SK-N-SH (cell line): Measurements from ENCODE around the gene CPLX1. TPM values are rescaled to one million over a fixed set of nuclear protein-coding genes. Genes with fewer than 3 reads are reported as not detected.

Experiments used
- CTCF ChIA-PET: fragments of 300-600, 350-600 bp; formaldehyde crosslinking; extraction: SDS; loops from one replicate; lab custom pipeline; 2021; lab: Yijun Ruan, JAX
- POLR2A ChIA-PET: fragments of 350-600 bp; sonication (Branson Sonifier 250); formaldehyde crosslinking; extraction: SDS; loops from one replicate; lab custom pipeline; 2020; ENCODE audit warnings: antibody characterized with exemption, inconsistent platforms; lab: Yijun Ruan, JAX
- DNase-seq: peaks from one replicate; pipeline ENCODE4 v3.0.0; 2012
- H2AFZ ChIP-seq: fragments of 200-600 bp; sonication (generic); 2 replicates; pipeline ENCODE4 v1.8.1; 2016; ENCODE audit warnings: antibody characterized with exemption, mild to moderate bottlenecking, low read depth
- H3F3A ChIP-seq: fragments of 200-600 bp; sonication (generic); replicated peaks from 2 replicates; pipeline ENCODE3; 2016; ENCODE audit warnings: antibody characterized with exemption, mild to moderate bottlenecking; ENCODE audit not compliant: insufficient read depth
- H3K27ac ChIP-seq, 2 experiments: fragments of 200-500 bp in 1 of 2; fragments of 200-600 bp in 1 of 2; sonication (Bioruptor generic) in 1 of 2; sonication (generic), shearing (Covaris generic) in 1 of 2; 2 replicates each; pipeline versions ENCODE4 v1.5.1 to v1.6.1; 2014 to 2016; ENCODE audit warnings: low read depth in 2 of 2, inconsistent platforms in 1 of 2, low read length in 1 of 2, mild to moderate bottlenecking in 1 of 2, mixed read lengths in 1 of 2
- H3K27me3 ChIP-seq: fragments of 200-600 bp; sonication (generic), shearing (Covaris generic); 2 replicates; pipeline ENCODE4 v1.6.1; 2016; ENCODE audit warnings: mixed run types; ENCODE audit not compliant: insufficient read depth
- H3K36me3 ChIP-seq, 2 experiments: fragments of 200-500 bp in 1 of 2; fragments of 200-600 bp in 1 of 2; sonication (Bioruptor generic) in 1 of 2; sonication (generic) in 1 of 2; replicated peaks in 1 of 2; 2 replicates each; pipeline versions ENCODE3 to v1.5.1; 2014 to 2016; ENCODE audit warnings: low read length in 1 of 2, mild to moderate bottlenecking in 1 of 2; ENCODE audit not compliant: insufficient read depth in 2 of 2, control insufficient read depth in 1 of 2
- H3K4me1 ChIP-seq, 2 experiments: fragments of 200-500 bp in 1 of 2; fragments of 200-600 bp in 1 of 2; sonication (Bioruptor generic) in 1 of 2; sonication (generic), shearing (Covaris generic) in 1 of 2; 2 replicates each; pipeline versions ENCODE4 v1.5.1 to v1.6.1; 2014 to 2016; ENCODE audit warnings: low read depth in 1 of 2, low read length in 1 of 2, mixed run types in 1 of 2; ENCODE audit not compliant: insufficient read depth in 2 of 2, control insufficient read depth in 1 of 2
- H3K4me2 ChIP-seq: fragments of 200-600 bp; sonication (generic), shearing (Covaris generic); 2 replicates; pipeline ENCODE4 v1.6.1; 2017; ENCODE audit warnings: mixed run types
- H3K4me3 ChIP-seq, 2 experiments: fragments of 200-500 bp in 1 of 2; fragments of 200-600 bp in 1 of 2; sonication (Bioruptor generic) in 1 of 2; sonication (generic), shearing (Covaris generic) in 1 of 2; 2 replicates each; pipeline versions ENCODE4 v1.5.1 to v1.8.1; 2014 to 2016; ENCODE audit warnings: low read depth in 2 of 2, inconsistent platforms in 1 of 2, low read length in 1 of 2, mild to moderate bottlenecking in 1 of 2, mixed read lengths in 1 of 2, moderate library complexity in 1 of 2
- H3K79me2 ChIP-seq: fragments of 200-600 bp; sonication (generic); 2 replicates; pipeline ENCODE4 v1.8.1; 2017; ENCODE audit warnings: mild to moderate bottlenecking; ENCODE audit not compliant: insufficient read depth
- H3K9ac ChIP-seq: fragments of 200-600 bp; sonication (generic); 2 replicates; pipeline ENCODE4 v1.6.1; 2017; ENCODE audit warnings: mixed run types
- H3K9me2 ChIP-seq: fragments of 200-600 bp; sonication (generic); 2 replicates; pipeline ENCODE4 v1.6.1; 2017; ENCODE audit warnings: mixed run types
- H3K9me3 ChIP-seq: fragments of 200-600 bp; sonication (generic); 2 replicates; pipeline ENCODE4 v1.6.1; 2017; ENCODE audit warnings: mixed run types, mild to moderate bottlenecking, moderate library complexity
- H4K20me1 ChIP-seq: fragments of 200-600 bp; sonication (generic); 2 replicates; pipeline ENCODE4 v1.6.1; 2017; ENCODE audit warnings: mild to moderate bottlenecking, mixed run types; ENCODE audit not compliant: insufficient read depth
- ELF1 ChIP-seq: IDR thresholded peaks from 2 replicates; pipeline ENCODE4 v1.4.0; 2012
- EP300 ChIP-seq, 2 experiments: IDR thresholded peaks; 2 replicates each; pipeline versions ENCODE4 v1.4.0 to v1.6.1; 2012; ENCODE audit warnings: borderline replicate concordance in 1 of 2, low read depth in 1 of 2, low read length in 1 of 2
- EZH2phosphoT487 ChIP-seq: fragments of 200-600 bp; sonication (generic); IDR thresholded peaks from 2 replicates; pipeline ENCODE4 v1.6.1; 2017; ENCODE audit warnings: low read depth, mixed run types, mild to moderate bottlenecking, antibody characterized with exemption, moderate library complexity, borderline replicate concordance
- FOSL2 ChIP-seq: IDR thresholded peaks from 2 replicates; pipeline ENCODE4 v1.4.0; 2012; ENCODE audit warnings: low read depth, mild to moderate bottlenecking, moderate library complexity, borderline replicate concordance
- FOXJ3 ChIP-seq: sonication (generic); formaldehyde crosslinking; IDR thresholded peaks from 2 replicates; pipeline ENCODE4 v1.5.1; 2020; ENCODE audit warnings: mild to moderate bottlenecking, missing genetic modification reagents
- FOXM1 ChIP-seq: IDR thresholded peaks from 2 replicates; pipeline ENCODE4 v1.4.0; 2012; ENCODE audit warnings: low read depth, mild to moderate bottlenecking
- GABPA ChIP-seq: IDR thresholded peaks from 2 replicates; pipeline ENCODE4 v1.4.0; 2012; ENCODE audit warnings: low read depth, mild to moderate bottlenecking
- JUND ChIP-seq: IDR thresholded peaks from 2 replicates; pipeline ENCODE4 v1.4.0; 2012
- MAX ChIP-seq: IDR thresholded peaks from 2 replicates; pipeline ENCODE4 v1.4.0; 2012; ENCODE audit warnings: low read depth
- NRF1 ChIP-seq: IDR thresholded peaks from 2 replicates; pipeline ENCODE4 v1.6.1; 2012; ENCODE audit warnings: low read depth, mild to moderate bottlenecking, low read length
- PBX3 ChIP-seq: IDR thresholded peaks from 2 replicates; pipeline ENCODE4; 2012
- POLR2AphosphoS5 ChIP-seq: IDR thresholded peaks from 2 replicates; pipeline ENCODE4 v1.6.1; 2012; ENCODE audit warnings: low read depth, low read length
- RCOR1 ChIP-seq: fragments of 150-350 bp; IDR thresholded peaks from 2 replicates; pipeline ENCODE4 v1.6.1; 2017; ENCODE audit warnings: antibody characterized with exemption, low read length
- RXRA ChIP-seq: IDR thresholded peaks from 2 replicates; pipeline ENCODE4 v1.4.0; 2012; ENCODE audit warnings: low read depth, mild to moderate bottlenecking, borderline replicate concordance
- SIN3A ChIP-seq: IDR thresholded peaks from 2 replicates; pipeline ENCODE4 v1.6.1; 2012; ENCODE audit warnings: low read depth, mild to moderate bottlenecking, low read length, moderate library complexity, borderline replicate concordance
- TAF1 ChIP-seq: IDR thresholded peaks from 2 replicates; pipeline ENCODE4 v1.6.1; 2012; ENCODE audit warnings: low read depth, mild to moderate bottlenecking, low read length, moderate library complexity, borderline replicate concordance
- TCF12 ChIP-seq: IDR thresholded peaks from 2 replicates; pipeline ENCODE4 v1.4.0; 2012
- TEAD4 ChIP-seq: IDR thresholded peaks from 2 replicates; pipeline ENCODE4 v1.4.0; 2012; ENCODE audit warnings: mild to moderate bottlenecking, borderline replicate concordance; ENCODE audit not compliant: insufficient read depth
- USF1 ChIP-seq: IDR thresholded peaks from 2 replicates; pipeline ENCODE4 v1.4.0; 2012; ENCODE audit warnings: low read depth, borderline replicate concordance
- USF2 ChIP-seq: fragments of 150-350 bp; IDR thresholded peaks from 2 replicates; pipeline ENCODE4 v1.6.1; 2017; ENCODE audit warnings: antibody characterized with exemption, low read length, low read depth, borderline replicate concordance
- ZBTB33 ChIP-seq: IDR thresholded peaks from 2 replicates; pipeline ENCODE4 v1.4.0; 2012; ENCODE audit warnings: low read depth, borderline replicate concordance
- WGBS: methylation state at CpG from one replicate; pipeline ENCODE4 v1.1.6; 2017; ENCODE audit warnings: low lambda C conversion rate; 5-methylcytosine and 5-hydroxymethylcytosine counted together
- polyA plus RNA-seq, 3 experiments: library from polyadenylated mRNA; depleted of rRNA; stranded (reverse); fragments of >200 nt; gene quantifications; 2 replicates each; pipeline ENCODE4 v1.2.3, GENCODE V29; 2012

CPLX1 gene
- polyA plus RNA-seq, 1 of the 3 experiments (the other 2 are of a cell fraction) = 0.56 TPM

GRCh38 chr4:786861-787300, 39.0 kb downstream of the CPLX1 start:
- Histone ChIP-seq H3F3A (peaks cover 5% of the 10 kb centered on the region), H3K4me1 (peaks cover 0 to 55% of the 10 kb centered on the region in 2 experiments; a peak in 1 of 4 replicates), H2AFZ (no peak overlapping the region), H3K36me3 (no peaks in the 10 kb centered on the region), H3K4me3 (no peak overlapping the region)
- POLR2A ChIA-PET = no interaction called here
- TF ChIP-seq POLR2AphosphoS5 (no peak), FOXJ3 (CRISPR knock-in tag) (no peak), PBX3 (no peak), EZH2phosphoT487 (no peak), FOSL2 (no peak), MAX (no peak), ZBTB33 (no peak), GABPA (no peak), RCOR1 (no peak), FOXM1 (no peak), ELF1 (no peak), USF2 (no peak), SIN3A (no peak)
- TF ChIP-seq, all 33 proteins: peak for 0
- Histone ChIP-seq H3K4me2 (no peak overlapping the region), H3K27me3 (no peaks in the 10 kb centered on the region), H3K27ac (peak overlapping the region in 1 of 2 experiments; percentile 22; a peak in 1 of 4 replicates), H3K9ac (no peak overlapping the region), H3K79me2 (no peaks in the 10 kb centered on the region), H3K9me2 (no peaks in the 10 kb centered on the region), H4K20me1 (no peaks in the 10 kb centered on the region), H3K9me3 (no peaks in the 10 kb centered on the region)
- WGBS = 60% methylated on average over 6 of the region's 16 CpGs
- peak; percentile 44 for DNase-seq
- CTCF ChIA-PET = no interaction called here

- 92% methylated on average over 47 of the region's 72 CpGs for WGBS
- POLR2A ChIA-PET = no interaction called here
- Histone ChIP-seq H3K27ac (no peak overlapping the region), H3K4me3 (no peak overlapping the region), H3F3A (peaks cover 5% of the 10 kb centered on the region), H3K9me3 (no peaks in the 10 kb centered on the region), H3K27me3 (no peaks in the 10 kb centered on the region), H3K79me2 (peaks cover 4% of the 10 kb centered on the region), H3K4me2 (no peak overlapping the region), H2AFZ (no peak overlapping the region), H4K20me1 (no peaks in the 10 kb centered on the region), H3K9me2 (no peaks in the 10 kb centered on the region), H3K4me1 (peaks cover 0 to 55% of the 10 kb centered on the region in 2 experiments; a peak in 1 of 4 replicates), H3K36me3 (no peaks in the 10 kb centered on the region), H3K9ac (no peak overlapping the region)
- no peak for DNase-seq
- CTCF ChIA-PET = no interaction called here
- TF ChIP-seq JUND (no peak), TCF12 (no peak), PBX3 (no peak), MAX (no peak), TEAD4 (no peak), TAF1 (no peak), FOXJ3 (CRISPR knock-in tag) (no peak), USF1 (no peak), RXRA (no peak), POLR2AphosphoS5 (no peak), EP300 (IDR thresholded peaks at IDR 0.05; ENCODE audit: borderline replicate concordance in 1 of 2, low read depth in 1 of 2, low read length in 1 of 2) (no peak), NRF1 (no peak)
These were observed 39.7 kb downstream of the CPLX1 start for GRCh38 chr4:786074-786741.
